ENCODE results near the gene MKRN1. TPM values are rescaled to one million over a fixed set of nuclear protein-coding genes. Genes with fewer than 3 reads are reported as not detected.
A peak's percentile ranks its signal among the peaks of the same experiment; 100 is the strongest.
"Not testable (repeated sequence)": the region's sequence is repeated elsewhere in the genome, so short reads cannot be mapped to it uniquely, and the experiment has no call there.

MKRN1 gene
- total and polyA plus RNA-seq, 3 experiments from 2014 or later, result 66.3 to 115 (median 67.5) TPM

DNA sequence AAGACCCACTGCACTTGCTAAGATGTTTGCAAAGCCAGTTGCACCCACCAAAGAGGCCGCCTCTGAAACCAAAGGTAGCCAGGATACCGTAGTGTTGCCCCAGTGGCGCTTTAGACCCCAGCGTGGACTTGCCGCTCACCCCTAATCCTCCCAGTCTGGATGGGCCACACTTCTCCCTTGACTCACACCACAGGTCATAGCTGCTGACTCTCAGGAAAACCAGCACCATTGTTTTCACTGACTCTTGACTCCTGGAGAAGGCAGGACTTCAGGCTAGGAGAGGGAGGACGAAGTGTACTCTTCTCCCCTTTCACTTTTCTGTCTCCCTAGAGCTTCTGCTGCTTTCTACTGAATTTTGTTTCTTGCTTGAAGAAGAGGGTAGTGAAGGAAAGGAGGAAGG lies 53.2 kb downstream of the MKRN1 start:
- CTCF ChIA-PET, result interaction anchor here (0.6 kb wide), 1 partner anchor 15 kb away, joined by 3 read pairs; no protein-coding TSS in a partner anchor
- no peaks in the 10 kb centered on the region for H3K4me1 Mint-ChIP-seq
- no peaks in the 10 kb centered on the region for H3K9me3 Mint-ChIP-seq
- peaks cover 0 to 3% of the 10 kb centered on the region in 2 donors for H3K27me3 Mint-ChIP-seq
- H3K4me1 ChIP-seq (ENCODE audit: insufficient read depth, low read length), result no peaks in the 10 kb centered on the region
- H3K4me3 ChIP-seq (ENCODE audit: low read length), result no peak overlapping the region
- no peak overlapping the region for H3K4me3 Mint-ChIP-seq
- no peaks in the 10 kb centered on the region for H3K27me3 ChIP-seq (ENCODE audit: insufficient read depth, low read length, poor library complexity, severe bottlenecking)
- H3K9me3 ChIP-seq (ENCODE audit: low read length), result no peaks in the 10 kb centered on the region
- H3K27ac ChIP-seq (ENCODE audit: low read depth, low read length), result no peak overlapping the region
- peak overlapping the region in 2 of 8 donors; percentile 1 to 44 for H3K27ac Mint-ChIP-seq
- DNase-seq, result no peak
- H3K36me3 Mint-ChIP-seq, result peaks cover 0 to 23% (median 3%) of the 10 kb centered on the region in 3 donors
- no peaks in the 10 kb centered on the region for H3K36me3 ChIP-seq (ENCODE audit: insufficient read depth, low read length)
- POLR2A ChIA-PET, result no interaction called here

DNA sequence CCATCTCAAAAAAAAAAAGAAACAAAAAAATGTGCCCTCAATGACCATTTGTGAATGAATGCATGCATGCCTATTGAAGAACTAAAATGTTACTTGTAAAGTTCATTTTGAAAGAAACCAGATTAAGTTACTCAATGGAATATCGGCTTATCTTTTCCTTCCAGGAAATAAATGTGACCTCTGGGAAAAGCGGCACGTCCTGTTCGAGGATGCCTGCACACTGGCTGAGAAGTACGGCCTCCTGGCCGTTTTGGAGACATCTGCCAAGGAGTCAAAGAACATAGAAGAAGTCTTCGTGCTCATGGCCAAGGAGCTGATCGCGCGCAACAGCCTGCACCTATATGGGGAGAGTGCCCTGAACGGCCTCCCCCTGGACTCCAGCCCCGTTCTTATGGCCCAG lies 53.6 kb downstream of the MKRN1 start:
- Mint-ChIP-seq H3K27ac (no peak overlapping the region), H3K36me3 (peaks cover 0 to 23% (median 3%) of the 10 kb centered on the region in 3 donors), H3K4me3 (no peak overlapping the region), H3K27me3 (peaks cover 0 to 3% of the 10 kb centered on the region in 2 donors), H3K4me1 (no peaks in the 10 kb centered on the region), H3K9me3 (no peaks in the 10 kb centered on the region)
- ChIA-PET POLR2A (no interaction called here), CTCF (interaction anchor here (0.6 kb wide), 1 partner anchor 15 kb away, joined by 3 read pairs; no protein-coding TSS in a partner anchor)
- H3K27ac ChIP-seq (ENCODE audit: low read depth, low read length), result no peak overlapping the region
- no peaks in the 10 kb centered on the region for H3K9me3 ChIP-seq (ENCODE audit: low read length)
- no peak overlapping the region for H3K4me3 ChIP-seq (ENCODE audit: low read length)
- no peaks in the 10 kb centered on the region for H3K4me1 ChIP-seq (ENCODE audit: insufficient read depth, low read length)
- no peaks in the 10 kb centered on the region for H3K27me3 ChIP-seq (ENCODE audit: insufficient read depth, low read length, poor library complexity, severe bottlenecking)
- DNase-seq, result no peak
- H3K36me3 ChIP-seq (ENCODE audit: insufficient read depth, low read length), result no peaks in the 10 kb centered on the region

DNA sequence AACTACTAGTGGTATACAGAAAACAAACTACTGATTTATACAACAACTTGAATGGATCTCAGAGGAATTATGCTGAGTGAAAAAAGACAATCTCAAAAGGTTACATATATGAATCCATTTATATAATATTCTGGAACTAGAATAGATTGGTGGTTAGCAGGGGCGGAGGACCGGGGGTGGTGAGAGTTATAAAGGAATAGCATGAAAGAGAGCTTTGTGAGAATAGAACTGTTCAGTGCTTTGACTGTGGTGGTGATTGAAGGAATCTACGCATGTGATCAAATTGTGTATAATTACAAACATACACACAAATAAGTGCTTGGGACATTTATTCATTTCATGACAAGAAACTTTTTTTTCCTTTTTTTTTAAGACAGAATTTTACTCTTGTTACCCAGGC lies 55.8 kb downstream of the MKRN1 start:
- Histone ChIP-seq H3K9me3 (ENCODE audit: low read length) (no peaks in the 10 kb centered on the region), H3K27ac (ENCODE audit: low read depth, low read length) (no peak overlapping the region), H3K4me3 (ENCODE audit: low read length) (no peak overlapping the region), H3K4me1 (ENCODE audit: insufficient read depth, low read length) (no peaks in the 10 kb centered on the region), H3K36me3 (ENCODE audit: insufficient read depth, low read length) (no peaks in the 10 kb centered on the region), H3K27me3 (ENCODE audit: insufficient read depth, low read length, poor library complexity, severe bottlenecking) (no peaks in the 10 kb centered on the region)
- Mint-ChIP-seq H3K4me3 (no peak overlapping the region), H3K27me3 (peaks cover 0 to 3% of the 10 kb centered on the region in 2 donors), H3K9me3 (no peaks in the 10 kb centered on the region), H3K4me1 (no peaks in the 10 kb centered on the region), H3K36me3 (peaks cover 0 to 23% (median 3%) of the 10 kb centered on the region in 3 donors), H3K27ac (no peak overlapping the region)
- CTCF ChIA-PET, result no interaction called here
- no peak for DNase-seq
- POLR2A ChIA-PET, result no interaction called here

GRCh38 chr7:140421521-140421920 lies 57.8 kb downstream of the MKRN1 start:
- DNase-seq, result no peak
- no peak overlapping the region for H3K27ac ChIP-seq (ENCODE audit: low read depth, low read length)
- Mint-ChIP-seq H3K9me3 (no peaks in the 10 kb centered on the region), H3K4me1 (peaks cover 0 to 4% (median 3%) of the 10 kb centered on the region in 3 donors), H3K4me3 (no peak overlapping the region), H3K27ac (no peak overlapping the region), H3K36me3 (peaks cover 0 to 22% (median 3%) of the 10 kb centered on the region in 3 donors), H3K27me3 (peaks cover 0 to 3% of the 10 kb centered on the region in 2 donors)
- CTCF ChIA-PET, result no interaction called here
- H3K9me3 ChIP-seq (ENCODE audit: low read length), result no peaks in the 10 kb centered on the region
- no peak overlapping the region for H3K4me3 ChIP-seq (ENCODE audit: low read length)
- no peaks in the 10 kb centered on the region for H3K36me3 ChIP-seq (ENCODE audit: insufficient read depth, low read length)
- H3K27me3 ChIP-seq (ENCODE audit: insufficient read depth, low read length, poor library complexity, severe bottlenecking), result no peaks in the 10 kb centered on the region
- POLR2A ChIA-PET, result no interaction called here
- H3K4me1 ChIP-seq (ENCODE audit: insufficient read depth, low read length), result no peaks in the 10 kb centered on the region

GRCh38 chr7:140418653-140419052 lies 60.7 kb downstream of the MKRN1 start:
- Mint-ChIP-seq H3K27ac (peak overlapping the region in 1 of 8 donors; percentile 17), H3K36me3 (peaks cover 7 to 29% (median 10%) of the 10 kb centered on the region in 3 donors), H3K9me3 (no peaks in the 10 kb centered on the region), H3K27me3 (no peaks in the 10 kb centered on the region), H3K4me3 (no peak overlapping the region), H3K4me1 (peaks cover 0 to 4% (median 3%) of the 10 kb centered on the region in 3 donors)
- H3K9me3 ChIP-seq (ENCODE audit: low read length), result no peaks in the 10 kb centered on the region
- H3K36me3 ChIP-seq (ENCODE audit: insufficient read depth, low read length), result no peaks in the 10 kb centered on the region
- no peak overlapping the region for H3K4me3 ChIP-seq (ENCODE audit: low read length)
- no peaks in the 10 kb centered on the region for H3K27me3 ChIP-seq (ENCODE audit: insufficient read depth, low read length, poor library complexity, severe bottlenecking)
- ChIA-PET CTCF (no interaction called here), POLR2A (no interaction called here)
- DNase-seq, result no peak
- no peaks in the 10 kb centered on the region for H3K4me1 ChIP-seq (ENCODE audit: insufficient read depth, low read length)
- H3K27ac ChIP-seq (ENCODE audit: low read depth, low read length), result no peak overlapping the region

GRCh38 chr7:140418156-140418472 lies 61.2 kb downstream of the MKRN1 start:
- H3K9me3 Mint-ChIP-seq; H3K4me3 Mint-ChIP-seq; H3K4me3 ChIP-seq (ENCODE audit: low read length); H3K4me1 ChIP-seq (ENCODE audit: insufficient read depth, low read length); H3K4me1 Mint-ChIP-seq; H3K27me3 ChIP-seq (ENCODE audit: insufficient read depth, low read length, poor library complexity, severe bottlenecking); CTCF ChIA-PET; DNase-seq; H3K27me3 Mint-ChIP-seq; POLR2A ChIA-PET; H3K27ac Mint-ChIP-seq; H3K36me3 ChIP-seq (ENCODE audit: insufficient read depth, low read length); H3K9me3 ChIP-seq (ENCODE audit: low read length); H3K27ac ChIP-seq (ENCODE audit: low read depth, low read length): not testable (repeated sequence)
- H3K36me3 Mint-ChIP-seq, result peaks cover 7 to 30% (median 10%) of the 10 kb centered on the region in 3 donors

GRCh38 chr7:140417456-140418155 lies 61.7 kb downstream of the MKRN1 start:
- Histone ChIP-seq H3K27me3 (ENCODE audit: insufficient read depth, low read length, poor library complexity, severe bottlenecking) (no peaks in the 10 kb centered on the region), H3K9me3 (ENCODE audit: low read length) (no peaks in the 10 kb centered on the region), H3K4me3 (ENCODE audit: low read length) (no peak overlapping the region), H3K36me3 (ENCODE audit: insufficient read depth, low read length) (no peaks in the 10 kb centered on the region), H3K27ac (ENCODE audit: low read depth, low read length) (no peak overlapping the region), H3K4me1 (ENCODE audit: insufficient read depth, low read length) (no peaks in the 10 kb centered on the region)
- Mint-ChIP-seq H3K4me3 (no peak overlapping the region), H3K4me1 (peaks cover 0 to 4% (median 3%) of the 10 kb centered on the region in 3 donors), H3K9me3 (no peaks in the 10 kb centered on the region), H3K27ac (peak overlapping the region in 2 of 8 donors; percentile 44 to 61), H3K36me3 (peaks cover 7 to 35% (median 12%) of the 10 kb centered on the region in 3 donors), H3K27me3 (no peaks in the 10 kb centered on the region)
- CTCF ChIA-PET, result no interaction called here
- POLR2A ChIA-PET, result interaction anchor here (0.5 kb wide), 1 partner anchor 21 kb away, joined by 5 read pairs; no protein-coding TSS in a partner anchor
- DNase-seq, result no peak

DNA sequence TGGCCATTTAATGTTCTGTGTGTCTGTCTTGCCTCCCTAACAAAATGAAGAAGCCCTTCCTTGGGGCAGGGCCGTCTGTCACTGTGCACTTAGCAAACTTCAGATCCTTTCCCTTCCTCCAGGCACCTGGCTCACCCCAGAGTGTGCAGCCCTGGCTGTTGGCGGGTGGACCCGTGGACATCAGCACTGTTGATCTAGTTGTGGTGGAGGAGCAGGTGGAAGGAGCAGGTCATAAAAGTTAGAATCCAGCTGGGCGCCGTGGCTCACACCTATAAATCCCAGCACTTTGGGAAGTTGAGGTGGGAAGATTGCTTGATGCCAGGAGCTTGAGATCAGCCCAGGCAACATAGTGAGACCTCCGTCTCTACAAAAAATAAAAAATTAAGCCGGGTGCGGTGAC lies 62.7 kb downstream of the MKRN1 start:
- Mint-ChIP-seq H3K4me1 (peaks cover 0 to 4% (median 3%) of the 10 kb centered on the region in 3 donors), H3K4me3 (no peak overlapping the region), H3K9me3 (no peaks in the 10 kb centered on the region), H3K27ac (no peak overlapping the region), H3K27me3 (no peaks in the 10 kb centered on the region), H3K36me3 (peaks cover 7 to 41% (median 16%) of the 10 kb centered on the region in 3 donors)
- no peak overlapping the region for H3K27ac ChIP-seq (ENCODE audit: low read depth, low read length)
- no peak for DNase-seq
- no peaks in the 10 kb centered on the region for H3K9me3 ChIP-seq (ENCODE audit: low read length)
- ChIA-PET POLR2A (no interaction called here), CTCF (no interaction called here)
- no peaks in the 10 kb centered on the region for H3K4me1 ChIP-seq (ENCODE audit: insufficient read depth, low read length)
- no peak overlapping the region for H3K4me3 ChIP-seq (ENCODE audit: low read length)
- no peaks in the 10 kb centered on the region for H3K27me3 ChIP-seq (ENCODE audit: insufficient read depth, low read length, poor library complexity, severe bottlenecking)
- no peaks in the 10 kb centered on the region for H3K36me3 ChIP-seq (ENCODE audit: insufficient read depth, low read length)
